Islet of Langerhans (tissue), 1 donor: ENCODE data around the gene VRK3.
"Not testable (repeated sequence)": the region's sequence is repeated elsewhere in the genome, so short reads cannot be mapped to it uniquely, and the experiment has no call there.

Source experiments
- FAIRE-seq: peaks from one replicate; lab custom pipeline; 2011; peaks lifted over from hg19 to GRCh38; lab: Jason Lieb, UNC

Gene VRK3

GRCh38 chr19:49954933-49955332 is 70.2 kb downstream of the VRK3 start:
- no peak for FAIRE-seq

- no peak for FAIRE-seq
These were observed 70.9 kb downstream of the VRK3 start for GRCh38 chr19:49954092-49954829.

GRCh38 chr19:49953416-49953815 is 71.8 kb downstream of the VRK3 start:
- no peak for FAIRE-seq

GRCh38 chr19:49952906-49953305 is 72.3 kb downstream of the VRK3 start:
- FAIRE-seq: no peak

GRCh38 chr19:49952479-49952836 is 72.7 kb downstream of the VRK3 start:
- no peak for FAIRE-seq

GRCh38 chr19:49951806-49952478 is 73.2 kb downstream of the VRK3 start:
- FAIRE-seq: no peak

- no peak for FAIRE-seq
These were observed 74.1 kb downstream of the VRK3 start for GRCh38 chr19:49950956-49951526.

- FAIRE-seq: no peak
These were observed 74.6 kb downstream of the VRK3 start for GRCh38 chr19:49950590-49950948.

- FAIRE-seq: no peak
These were observed 75.2 kb downstream of the VRK3 start for GRCh38 chr19:49949742-49950589.

GRCh38 chr19:49946415-49946814 is 78.8 kb downstream of the VRK3 start:
- no peak for FAIRE-seq

GRCh38 chr19:49944567-49944966 is 80.6 kb downstream of the VRK3 start:
- FAIRE-seq: not testable (repeated sequence)

- no peak for FAIRE-seq
These were observed 84.7 kb downstream of the VRK3 start for GRCh38 chr19:49940482-49940791.

- FAIRE-seq: no peak
These were observed 85.3 kb downstream of the VRK3 start for GRCh38 chr19:49939721-49940481.

GRCh38 chr19:49938662-49939061 is 86.5 kb downstream of the VRK3 start:
- FAIRE-seq: no peak

- FAIRE-seq: no peak
These were observed 87.3 kb downstream of the VRK3 start for GRCh38 chr19:49937750-49938381.

GRCh38 chr19:49936549-49936948 is 88.6 kb downstream of the VRK3 start:
- FAIRE-seq: no peak

GRCh38 chr19:49933643-49934042 is 91.5 kb downstream of the VRK3 start:
- no peak for FAIRE-seq

GRCh38 chr19:49932731-49933131 is 92.4 kb downstream of the VRK3 start:
- FAIRE-seq: no peak

- FAIRE-seq: no peak
These were observed 93.1 kb downstream of the VRK3 start for GRCh38 chr19:49932041-49932451.

GRCh38 chr19:49931293-49932040 is 93.7 kb downstream of the VRK3 start:
- FAIRE-seq: no peak

- no peak for FAIRE-seq
These were observed 94.6 kb downstream of the VRK3 start for GRCh38 chr19:49930483-49931011.
